Caki2 (cell line): Measurements from ENCODE around the gene RALGPS2. TPM values are rescaled to one million over a fixed set of nuclear protein-coding genes. Genes with fewer than 3 reads are reported as not detected.
"Not testable (repeated sequence)": the region's sequence is repeated elsewhere in the genome, so short reads cannot be mapped to it uniquely, and the experiment has no call there.

Experiments used
- DNase-seq: peaks from one replicate; pipeline ENCODE4 v3.0.0-alpha.2; 2015; ENCODE audit warnings: low read depth
- in situ Hi-C: cut with HindIII; loops from 2 replicates; pipeline ENCODE4 v1.10.0; 2016; ENCODE audit warnings: low sequenced_read_pairs, low pct_unique_long_range_greater_than_20kb, mixed read lengths
- total RNA-seq: library from RNA; depleted of rRNA; stranded (reverse); fragments of >200 nt; shearing (Covaris generic); gene quantifications from 2 replicates; pipeline ENCODE4 v1.2.3, GENCODE V29; 2014; ENCODE audit warnings: low replicate concordance

The RALGPS2 gene
- total RNA-seq, 1 experiment from 2014 or later, result 10.3 TPM

DNA sequence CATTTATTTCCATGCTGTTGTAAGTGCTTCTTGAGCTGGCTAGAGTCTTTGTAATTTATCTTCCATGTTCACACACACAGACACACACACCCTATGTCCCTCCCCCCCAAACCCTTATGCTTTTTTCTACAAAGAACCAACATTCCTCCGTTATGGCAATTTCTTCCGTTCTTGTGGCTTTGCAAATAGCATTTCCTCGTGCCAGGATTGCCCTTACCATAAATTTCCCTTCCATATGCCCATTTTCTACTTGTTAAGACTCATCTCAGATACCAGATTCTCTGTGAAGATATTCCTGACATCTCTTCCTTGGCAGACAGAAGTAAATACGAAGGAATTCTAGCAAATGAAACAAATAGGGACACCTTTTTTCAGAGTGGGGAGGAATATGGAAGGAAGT lies 26.0 kb downstream of the RALGPS2 start:
- DNase-seq, result no peak
- in situ Hi-C loops, result no loop called here

DNA sequence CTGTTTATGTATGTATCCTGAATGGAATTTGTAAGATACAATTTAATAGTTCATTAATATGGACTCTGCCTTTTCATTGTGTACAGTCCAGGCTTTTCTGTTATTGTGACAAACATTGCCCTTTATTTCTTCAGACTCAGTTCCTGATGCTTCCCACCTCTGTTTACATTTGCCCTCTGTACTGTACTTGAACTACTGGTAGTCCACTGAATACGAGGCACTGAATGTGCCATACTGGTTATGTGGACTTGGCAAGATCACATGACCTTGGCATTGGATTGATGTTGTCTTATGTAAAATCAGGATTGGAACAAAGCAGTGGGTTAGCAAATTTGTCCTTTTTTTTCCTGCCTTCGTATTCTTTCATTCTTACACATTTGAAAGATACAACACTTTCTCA lies 27.8 kb downstream of the RALGPS2 start:
- in situ Hi-C loops, result no loop called here

DNA sequence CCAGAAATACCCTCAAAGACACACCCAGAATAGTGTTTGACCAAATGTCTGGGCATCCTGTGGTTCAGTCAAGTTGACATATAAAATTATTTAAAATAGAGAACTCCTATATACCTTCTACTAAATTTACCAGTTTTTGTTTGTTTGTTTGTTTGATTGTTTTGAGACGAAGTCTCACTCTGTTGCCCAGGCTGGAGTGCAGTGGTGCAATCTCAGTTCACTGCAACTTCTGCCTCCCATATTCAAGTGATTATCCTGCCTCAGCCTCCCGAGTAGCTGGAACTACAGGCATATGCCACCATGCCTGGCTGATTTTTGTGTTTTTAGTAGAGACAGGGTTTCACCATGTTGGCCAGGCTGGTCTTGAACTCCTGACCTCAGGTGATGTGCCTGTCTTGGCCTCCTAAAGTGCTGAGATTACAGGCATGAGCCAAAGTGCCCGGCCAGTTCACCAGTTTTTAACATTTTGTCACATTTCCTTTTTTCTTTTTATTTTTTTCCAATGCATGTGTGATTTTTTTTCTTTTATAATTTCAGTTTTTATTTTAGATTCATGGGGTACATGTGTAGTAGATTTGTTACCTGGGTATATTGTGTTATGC lies 29.7 kb downstream of the RALGPS2 start:
- in situ Hi-C loops, DNase-seq: not testable (repeated sequence)

More for the DNA sequence above, 27.8 kb downstream of the RALGPS2 start:
- DNase-seq, result no peak

DNA sequence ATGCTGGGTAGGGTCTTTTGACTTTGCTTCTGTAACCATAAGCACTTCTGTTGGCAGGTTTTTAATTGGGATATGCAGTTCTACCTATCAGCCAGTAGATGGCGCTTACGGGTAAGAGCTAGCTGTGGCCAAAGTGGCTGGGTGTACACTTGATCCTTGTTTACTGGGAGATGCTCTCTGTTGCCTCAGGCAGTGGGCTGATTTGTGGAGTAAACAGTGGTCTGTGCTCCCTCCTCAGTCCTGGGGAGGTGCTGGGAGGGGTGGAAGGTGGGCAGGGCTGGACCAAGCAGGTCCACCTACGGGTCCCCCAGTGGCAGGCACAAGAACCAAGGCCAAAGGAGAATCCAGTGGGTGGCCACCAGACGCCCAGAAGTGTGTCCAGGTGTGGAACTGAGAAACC lies 43.4 kb downstream of the RALGPS2 start:
- in situ Hi-C loops, result no loop called here
- no peak for DNase-seq

DNA sequence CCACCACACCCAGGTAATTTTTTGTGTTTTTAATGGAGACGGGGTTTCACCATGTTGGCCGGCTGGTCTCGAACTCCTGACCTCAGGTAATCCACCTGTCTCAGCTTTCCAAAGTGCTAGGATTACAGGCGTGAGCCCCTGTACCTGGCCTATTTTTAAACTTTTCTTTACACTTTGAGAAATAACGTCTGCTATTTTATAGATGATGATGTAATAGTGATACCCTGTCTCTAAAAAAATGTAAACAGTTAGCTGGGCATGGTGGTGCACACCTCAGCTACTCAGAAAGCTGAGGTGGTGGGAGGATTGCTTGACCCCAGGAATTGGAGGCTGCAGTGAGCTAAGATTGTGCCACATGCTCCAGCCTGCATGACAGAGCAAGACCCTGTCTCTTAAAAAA lies 47.9 kb downstream of the RALGPS2 start:
- in situ Hi-C loops, result no loop called here
- no peak for DNase-seq

DNA sequence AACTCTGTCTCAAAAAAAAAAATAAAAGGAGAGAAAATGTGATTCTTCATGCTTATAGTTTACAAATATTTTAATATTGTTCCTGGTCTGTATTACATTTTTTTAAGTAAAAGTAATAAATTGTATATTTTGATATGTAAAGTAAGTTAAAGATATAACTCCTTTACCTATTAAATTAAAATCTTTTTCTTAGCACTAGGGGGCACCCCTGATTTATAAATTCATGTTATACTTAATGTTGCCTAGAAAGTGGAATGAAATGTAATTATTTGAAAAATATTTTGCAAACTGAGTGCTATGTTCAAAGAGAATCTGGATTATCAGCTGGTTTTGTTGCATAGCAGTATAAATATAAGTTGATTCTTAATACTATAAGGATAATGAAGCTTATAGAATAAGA lies 49.2 kb downstream of the RALGPS2 start:
- in situ Hi-C loops, result no loop called here
- DNase-seq, result no peak

DNA sequence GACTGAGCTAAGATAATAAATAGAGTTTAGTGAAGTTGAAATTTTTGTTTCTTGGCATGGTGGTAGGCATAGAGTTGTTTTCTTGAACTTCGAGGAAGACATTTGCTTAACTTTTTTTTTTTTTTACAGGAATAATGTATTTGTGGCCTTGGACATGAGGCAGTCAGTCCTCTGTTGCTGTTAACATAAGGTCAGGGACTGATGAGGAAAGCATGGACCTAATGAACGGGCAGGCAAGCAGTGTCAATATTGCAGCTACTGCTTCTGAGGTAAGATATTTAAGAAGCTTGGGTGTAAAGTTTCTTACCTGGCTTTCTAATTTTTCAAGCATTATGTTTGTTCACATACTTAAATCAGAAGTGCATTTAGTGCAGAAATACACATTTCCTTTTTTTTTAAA lies 51.5 kb downstream of the RALGPS2 start:
- no peak for DNase-seq
- in situ Hi-C loops, result no loop called here

DNA sequence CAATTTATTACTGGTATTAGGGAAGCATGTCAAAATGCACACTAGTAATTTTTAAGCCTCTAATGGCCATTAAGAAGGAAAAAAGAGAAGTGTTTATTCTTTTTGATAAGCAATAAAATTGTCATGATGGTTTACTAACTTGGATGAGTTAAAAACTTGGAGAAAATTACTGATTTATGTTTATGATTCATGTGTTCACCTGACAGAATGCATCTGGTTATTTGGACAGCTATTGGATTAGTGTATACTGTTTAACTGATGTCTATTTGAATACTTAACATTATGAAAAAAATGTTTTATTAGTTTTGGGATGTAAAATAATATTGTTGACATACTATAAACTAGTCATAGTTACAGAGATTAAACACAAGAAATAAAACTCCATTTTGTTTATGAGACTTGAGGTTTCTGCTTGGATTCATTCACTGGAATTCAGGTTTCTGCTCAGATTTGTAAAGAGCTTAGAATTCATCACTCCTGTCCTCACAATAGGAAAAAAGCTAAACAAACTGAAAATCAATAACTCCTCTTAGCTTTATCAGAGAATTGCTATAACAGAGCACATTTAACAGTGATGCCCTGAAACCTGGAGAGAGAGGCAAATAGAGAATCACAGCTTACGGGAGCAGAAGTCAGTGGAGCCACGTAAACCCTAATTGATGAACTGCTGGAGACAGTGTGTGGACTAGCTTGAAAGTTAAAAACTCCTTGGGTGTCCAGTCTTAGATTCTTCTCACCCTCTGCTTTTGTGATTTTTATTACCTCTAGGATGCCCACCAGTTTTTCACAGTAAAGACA lies 56.7 kb downstream of the RALGPS2 start:
- DNase-seq, result no peak
- in situ Hi-C loops, result no loop called here

DNA sequence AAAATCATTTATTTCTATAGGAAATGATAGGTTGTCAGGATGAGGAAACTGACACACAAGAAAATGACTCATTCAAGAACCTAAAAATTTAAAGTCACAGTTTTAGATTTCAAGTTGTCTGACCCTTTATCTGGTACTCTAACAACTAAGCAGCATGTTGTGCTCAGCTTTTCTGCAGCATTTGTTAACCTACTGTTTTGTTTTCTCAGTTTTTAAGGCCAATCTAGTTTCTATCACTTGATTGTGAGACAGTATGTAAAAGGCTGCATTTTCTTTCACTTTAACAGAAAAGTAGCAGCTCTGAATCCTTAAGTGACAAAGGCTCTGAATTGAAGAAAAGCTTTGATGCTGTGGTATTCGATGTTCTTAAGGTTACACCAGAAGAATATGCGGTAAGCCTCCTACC lies 59.1 kb downstream of the RALGPS2 start:
- in situ Hi-C loops, result no loop called here
- DNase-seq, result no peak

DNA sequence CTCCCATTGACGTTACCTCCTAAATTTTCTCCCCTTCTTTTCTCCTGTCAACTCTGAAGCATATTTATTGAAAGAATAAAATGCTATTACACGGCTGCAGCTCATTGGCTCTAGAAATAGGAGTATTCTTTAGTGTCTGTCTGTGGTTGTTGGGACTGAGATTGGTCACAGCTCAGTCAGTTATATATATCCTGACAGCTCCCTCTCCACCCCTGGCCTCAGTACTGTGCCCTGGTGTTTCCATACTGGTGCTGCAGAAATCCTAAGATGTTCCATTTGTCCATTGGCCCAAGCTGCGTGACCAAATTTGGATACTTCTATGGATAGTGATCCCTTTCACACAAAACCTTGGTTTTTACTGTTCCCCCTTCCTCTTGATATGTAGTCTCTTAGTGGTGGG lies 67.3 kb downstream of the RALGPS2 start:
- in situ Hi-C loops, result no loop called here
- DNase-seq, result no peak

DNA sequence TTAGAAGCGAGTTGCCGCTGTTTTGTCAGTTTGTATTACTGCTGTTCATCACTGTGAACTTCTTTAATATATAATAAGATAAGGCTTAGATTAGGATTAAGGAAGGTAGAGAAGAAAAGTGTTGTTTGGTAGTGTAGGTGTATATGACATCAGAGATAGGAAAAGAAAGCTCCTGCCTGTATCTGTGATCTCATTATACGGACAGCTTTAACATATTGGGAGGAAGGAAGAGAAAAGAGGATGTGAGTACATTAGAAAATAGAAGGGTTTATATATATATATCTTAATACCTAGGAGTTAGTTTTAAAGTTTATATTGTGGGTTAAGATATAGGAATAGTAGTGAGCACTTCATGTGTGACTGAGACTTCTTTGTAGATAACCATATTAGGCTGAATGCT lies 71.0 kb downstream of the RALGPS2 start:
- in situ Hi-C loops, result no loop called here

DNA sequence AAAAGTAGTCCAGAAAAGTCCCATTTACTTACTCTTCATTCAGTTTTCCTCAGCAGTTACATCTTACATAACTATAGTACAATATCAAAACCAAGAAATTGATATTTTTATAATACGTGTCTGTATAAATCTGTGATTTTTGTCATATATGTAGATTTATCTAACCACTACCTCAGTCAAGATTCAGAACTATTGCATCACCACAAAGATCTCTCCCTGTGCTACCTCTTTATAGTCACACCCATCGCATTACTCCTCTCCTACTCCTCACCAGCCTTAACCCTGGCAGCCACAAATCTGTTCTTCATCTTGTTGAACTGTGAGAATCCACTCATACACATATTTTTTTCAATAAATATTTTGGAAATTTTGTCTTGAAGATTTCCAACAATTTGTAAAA lies 72.5 kb downstream of the RALGPS2 start:
- no peak for DNase-seq
- in situ Hi-C loops, result no loop called here

More for the DNA sequence above, 71.0 kb downstream of the RALGPS2 start:
- DNase-seq, result no peak

DNA sequence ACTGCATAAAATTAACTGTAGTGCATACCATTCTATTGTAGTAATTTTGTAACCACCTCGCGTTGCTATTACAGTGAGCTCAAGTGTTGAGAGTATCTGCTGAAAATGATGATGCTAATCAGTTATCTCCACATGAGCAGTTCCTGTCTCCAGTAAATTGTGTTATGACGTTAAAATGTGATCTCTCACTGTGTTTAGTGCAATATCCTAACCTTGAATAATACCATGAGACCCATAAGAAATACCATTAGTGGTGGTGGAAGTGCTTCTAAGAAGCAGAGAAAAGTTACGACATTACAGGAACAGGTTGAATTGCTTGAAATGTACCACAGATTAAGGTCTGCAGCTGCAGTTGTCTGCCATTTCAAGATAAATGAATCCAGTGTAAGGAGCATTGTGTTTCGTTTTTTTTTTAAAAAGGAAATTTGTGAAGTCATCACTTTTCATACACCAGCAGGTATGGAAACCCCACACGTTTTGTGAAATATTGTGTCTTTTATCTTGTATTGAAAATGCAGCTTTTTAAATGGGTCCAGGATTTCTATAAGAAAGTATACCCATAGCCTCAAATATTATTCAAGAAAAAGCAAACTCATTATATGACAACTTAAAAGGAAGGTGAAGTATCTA lies 73.3 kb downstream of the RALGPS2 start:
- no peak for DNase-seq
- in situ Hi-C loops, result no loop called here

DNA sequence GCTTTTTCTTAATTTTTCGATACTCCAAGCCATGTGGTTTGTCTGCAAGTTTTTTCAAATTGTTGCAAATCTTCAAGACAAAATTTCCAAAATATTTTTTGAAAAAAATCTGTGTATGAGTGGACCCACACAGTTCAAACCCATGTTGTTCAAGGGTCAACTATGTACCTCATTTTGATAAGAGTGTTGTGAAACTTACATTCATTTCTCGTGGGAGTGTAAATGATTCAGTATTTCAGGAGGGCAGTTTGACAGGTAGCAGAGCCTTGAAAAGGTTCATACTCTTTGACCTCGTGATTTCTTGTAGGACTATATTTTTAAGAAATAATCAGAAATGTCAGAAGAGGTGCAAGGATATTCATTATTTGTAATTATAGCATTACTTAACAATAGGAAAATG lies 77.8 kb downstream of the RALGPS2 start:
- no peak for DNase-seq
- in situ Hi-C loops, result no loop called here

DNA sequence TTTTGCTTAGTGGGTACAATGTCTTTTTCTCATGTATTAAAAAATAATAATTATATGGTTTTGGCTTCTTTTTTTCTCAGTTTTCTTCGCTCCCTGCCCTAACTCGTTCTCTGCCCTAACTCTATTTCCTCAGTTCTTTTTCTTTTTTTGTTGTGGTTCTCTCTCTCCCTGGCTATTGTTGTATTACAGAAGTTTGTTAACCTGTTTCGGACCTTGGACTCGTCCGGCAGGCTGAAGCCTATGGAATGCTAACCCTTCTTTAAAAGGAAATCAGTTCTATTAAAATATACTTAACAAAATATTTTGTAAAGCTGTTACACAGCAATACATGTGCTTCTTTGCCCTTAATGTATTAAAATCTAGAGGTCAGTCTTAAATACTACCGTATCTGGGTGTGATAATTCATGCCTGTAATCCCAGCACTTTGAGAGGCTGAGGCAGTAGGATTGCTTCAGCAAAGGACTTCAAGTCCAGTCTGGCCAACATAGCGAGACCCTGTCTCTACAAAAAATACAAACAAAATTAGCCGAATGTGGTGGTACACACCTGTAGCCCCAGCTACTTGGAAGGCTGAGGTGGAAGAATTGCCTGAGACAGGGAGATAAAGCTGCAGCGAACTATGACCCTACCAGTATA lies 81.7 kb downstream of the RALGPS2 start:
- in situ Hi-C loops, result no loop called here
- no peak for DNase-seq

DNA sequence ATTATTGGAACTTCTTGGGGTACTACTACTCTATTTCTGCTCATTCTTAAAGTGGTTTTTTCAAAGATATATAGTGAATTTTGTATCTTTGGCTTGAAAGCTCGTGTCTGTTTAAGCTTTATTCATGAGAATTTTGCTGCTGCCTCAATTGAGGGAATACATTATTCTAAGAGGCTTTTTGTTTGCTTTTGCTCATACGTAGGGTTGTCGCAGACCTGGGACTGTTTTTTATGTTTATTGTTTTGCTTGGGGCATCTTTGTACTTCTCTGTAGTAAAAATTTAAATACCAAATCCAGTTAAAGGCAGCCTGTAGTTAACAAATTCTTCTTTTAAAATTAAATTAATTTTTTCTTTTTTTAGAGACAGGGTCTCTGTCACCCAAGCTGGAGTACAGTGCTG lies 83.5 kb downstream of the RALGPS2 start:
- in situ Hi-C loops, result no loop called here
- no peak for DNase-seq

DNA sequence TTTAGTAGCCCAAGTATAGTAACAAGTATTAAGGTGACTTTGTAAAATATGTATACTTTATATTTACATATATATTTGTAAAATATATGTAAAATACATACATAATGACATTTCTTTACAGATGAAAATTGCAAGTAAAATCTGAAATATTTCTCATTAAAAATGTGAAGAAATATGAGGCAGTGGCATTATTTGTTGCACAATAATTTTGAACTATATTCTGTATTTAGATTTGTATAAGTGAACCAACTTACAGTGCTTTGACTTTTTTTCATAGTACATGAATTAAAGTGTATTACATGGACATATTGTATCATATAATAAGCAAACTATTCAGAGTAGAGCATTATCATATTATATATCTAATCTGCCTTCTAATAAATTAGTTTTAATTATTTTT lies 85.5 kb downstream of the RALGPS2 start:
- in situ Hi-C loops, result no loop called here
- DNase-seq, result no peak

DNA sequence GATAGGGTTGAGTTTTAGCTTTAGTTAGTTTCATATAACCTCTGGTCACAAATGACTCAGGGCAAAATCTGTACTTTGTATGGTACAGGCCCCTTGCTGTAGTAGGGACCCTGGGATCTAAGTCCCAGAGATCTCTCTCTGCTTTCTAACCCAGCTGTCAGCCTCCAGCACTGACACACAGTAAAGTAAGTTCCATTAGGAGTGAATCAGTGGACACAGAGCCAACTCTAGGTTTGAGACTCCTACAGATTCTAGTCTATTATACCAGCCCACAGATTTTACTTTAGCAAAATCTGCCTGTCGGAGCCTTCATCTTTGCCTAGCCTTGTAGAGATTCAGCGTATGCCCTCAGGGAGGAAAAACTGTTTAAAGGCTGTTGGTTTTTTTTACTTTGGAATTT lies 93.4 kb downstream of the RALGPS2 start:
- in situ Hi-C loops, result no loop called here
- DNase-seq, result no peak

DNA sequence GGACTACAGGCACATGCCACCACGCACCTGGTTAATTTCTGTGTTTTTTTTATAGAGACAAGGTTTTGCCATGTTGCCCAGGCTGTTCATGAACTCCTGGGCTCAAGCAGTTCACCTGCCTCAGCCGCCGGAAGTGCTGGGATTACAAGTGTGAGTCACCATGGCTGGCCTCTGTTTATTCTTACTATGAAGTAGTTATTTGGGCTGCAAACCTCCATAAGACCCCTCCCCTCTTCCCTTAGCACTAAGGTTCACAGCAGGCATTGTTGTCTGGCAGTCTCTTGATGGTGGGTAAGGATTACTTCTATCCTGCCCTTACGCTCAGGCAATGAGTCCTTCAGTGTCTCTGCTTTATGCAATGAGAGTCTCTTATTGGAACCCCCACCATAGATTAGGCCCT lies 94.1 kb downstream of the RALGPS2 start:
- in situ Hi-C loops, result no loop called here
- DNase-seq, result no peak
